GM12864 (cell line): ENCODE data around the gene SLC66A1.

ENCODE experiments used
- DNase-seq: peaks from one replicate; pipeline ENCODE4 v3.0.0-alpha.2; 2011; ENCODE audit warnings: low read depth
- H3K4me3 ChIP-seq: 2 replicates; pipeline ENCODE4 v1.5.1; 2011; ENCODE audit warnings: mild to moderate bottlenecking, low read depth, low read length, control low read depth
- TF ChIP-seq, protein P1 (sequence below): IDR thresholded peaks from 2 replicates; pipeline ENCODE4 v1.5.1; 2011; ENCODE audit warnings: low read depth, mild to moderate bottlenecking, moderate library complexity, low read length, control low read depth, inconsistent platforms; ENCODE audit errors: missing control alignments

Gene SLC66A1

GRCh38 chr1:19308509-19308907 is 3.6 kb upstream of the SLC66A1 start:
- no peak overlapping the region for H3K4me3 ChIP-seq
- no peak for DNase-seq
- TF ChIP-seq, protein P1, sequence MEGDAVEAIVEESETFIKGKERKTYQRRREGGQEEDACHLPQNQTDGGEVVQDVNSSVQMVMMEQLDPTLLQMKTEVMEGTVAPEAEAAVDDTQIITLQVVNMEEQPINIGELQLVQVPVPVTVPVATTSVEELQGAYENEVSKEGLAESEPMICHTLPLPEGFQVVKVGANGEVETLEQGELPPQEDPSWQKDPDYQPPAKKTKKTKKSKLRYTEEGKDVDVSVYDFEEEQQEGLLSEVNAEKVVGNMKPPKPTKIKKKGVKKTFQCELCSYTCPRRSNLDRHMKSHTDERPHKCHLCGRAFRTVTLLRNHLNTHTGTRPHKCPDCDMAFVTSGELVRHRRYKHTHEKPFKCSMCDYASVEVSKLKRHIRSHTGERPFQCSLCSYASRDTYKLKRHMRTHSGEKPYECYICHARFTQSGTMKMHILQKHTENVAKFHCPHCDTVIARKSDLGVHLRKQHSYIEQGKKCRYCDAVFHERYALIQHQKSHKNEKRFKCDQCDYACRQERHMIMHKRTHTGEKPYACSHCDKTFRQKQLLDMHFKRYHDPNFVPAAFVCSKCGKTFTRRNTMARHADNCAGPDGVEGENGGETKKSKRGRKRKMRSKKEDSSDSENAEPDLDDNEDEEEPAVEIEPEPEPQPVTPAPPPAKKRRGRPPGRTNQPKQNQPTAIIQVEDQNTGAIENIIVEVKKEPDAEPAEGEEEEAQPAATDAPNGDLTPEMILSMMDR = no peak

DNA sequence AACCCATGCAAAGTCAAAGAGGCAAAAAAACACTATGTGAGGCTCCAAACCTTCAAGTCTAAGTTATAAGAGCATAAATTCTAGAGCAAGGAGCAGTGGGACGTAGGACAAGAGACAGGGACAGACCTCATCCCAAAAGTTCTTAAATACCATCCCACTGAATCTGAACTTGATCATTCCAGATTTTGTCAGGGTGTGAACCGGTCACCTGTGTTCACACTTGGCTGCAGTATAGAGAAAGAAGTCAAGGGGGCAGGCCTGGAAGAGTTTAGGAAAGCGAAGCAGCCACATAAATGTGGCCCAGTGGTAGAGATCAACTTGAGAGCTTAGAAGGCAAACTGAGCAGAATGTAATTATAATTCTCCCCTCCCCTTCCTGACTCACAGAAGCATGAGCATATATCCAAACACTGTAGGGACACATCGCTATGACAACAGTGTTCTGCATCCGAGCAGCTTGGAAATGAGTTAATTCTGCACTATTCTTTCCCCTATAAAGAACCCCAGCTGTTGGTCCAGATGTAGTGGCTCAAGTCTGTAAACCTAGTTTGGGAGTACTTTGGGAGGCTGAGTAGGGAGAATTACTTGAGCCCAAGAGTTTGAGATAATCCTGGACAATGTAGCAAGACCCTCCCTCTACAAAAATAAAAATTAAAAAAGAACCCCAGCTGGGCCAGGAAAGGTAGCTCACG is 2.9 kb upstream of the SLC66A1 start:
- H3K4me3 ChIP-seq = no peak overlapping the region
- TF ChIP-seq, protein P1 = no peak
- DNase-seq = no peak

DNA sequence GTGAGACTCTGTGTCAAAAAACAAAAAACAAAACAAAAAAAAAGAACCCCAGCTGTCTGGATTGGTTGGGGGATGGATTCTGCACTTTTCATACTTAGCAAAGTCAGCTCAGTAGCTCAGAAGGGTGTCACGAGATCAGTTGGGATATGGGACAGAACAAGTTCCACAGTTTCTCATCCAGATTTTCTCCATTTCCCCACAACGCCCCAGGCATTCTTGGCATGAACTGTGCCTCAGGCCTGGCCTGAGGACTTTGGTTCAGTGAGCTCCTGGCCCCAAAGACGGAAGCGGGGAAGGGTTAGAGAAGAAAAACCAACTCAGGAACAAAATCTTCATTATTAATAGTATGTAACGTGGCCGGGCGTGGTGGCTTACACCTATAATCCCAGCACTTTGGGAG is 2.1 kb upstream of the SLC66A1 start:
- H3K4me3 ChIP-seq = no peak overlapping the region
- TF ChIP-seq, protein P1 = no peak
- DNase-seq = no peak

GRCh38 chr1:19310720-19311502 is 1.2 kb upstream of the SLC66A1 start:
- DNase-seq = no peak
- TF ChIP-seq, protein P1 = no peak

GRCh38 chr1:19311503-19311930 is 609 bp upstream of the SLC66A1 start:
- TF ChIP-seq, protein P1 = no peak
- DNase-seq = no peak
- peak overlapping the region; percentile 88 for H3K4me3 ChIP-seq

More at GRCh38 chr1:19310720-19311502, 1.2 kb upstream of the SLC66A1 start:
- H3K4me3 ChIP-seq = peak overlapping the region; percentile 88

DNA sequence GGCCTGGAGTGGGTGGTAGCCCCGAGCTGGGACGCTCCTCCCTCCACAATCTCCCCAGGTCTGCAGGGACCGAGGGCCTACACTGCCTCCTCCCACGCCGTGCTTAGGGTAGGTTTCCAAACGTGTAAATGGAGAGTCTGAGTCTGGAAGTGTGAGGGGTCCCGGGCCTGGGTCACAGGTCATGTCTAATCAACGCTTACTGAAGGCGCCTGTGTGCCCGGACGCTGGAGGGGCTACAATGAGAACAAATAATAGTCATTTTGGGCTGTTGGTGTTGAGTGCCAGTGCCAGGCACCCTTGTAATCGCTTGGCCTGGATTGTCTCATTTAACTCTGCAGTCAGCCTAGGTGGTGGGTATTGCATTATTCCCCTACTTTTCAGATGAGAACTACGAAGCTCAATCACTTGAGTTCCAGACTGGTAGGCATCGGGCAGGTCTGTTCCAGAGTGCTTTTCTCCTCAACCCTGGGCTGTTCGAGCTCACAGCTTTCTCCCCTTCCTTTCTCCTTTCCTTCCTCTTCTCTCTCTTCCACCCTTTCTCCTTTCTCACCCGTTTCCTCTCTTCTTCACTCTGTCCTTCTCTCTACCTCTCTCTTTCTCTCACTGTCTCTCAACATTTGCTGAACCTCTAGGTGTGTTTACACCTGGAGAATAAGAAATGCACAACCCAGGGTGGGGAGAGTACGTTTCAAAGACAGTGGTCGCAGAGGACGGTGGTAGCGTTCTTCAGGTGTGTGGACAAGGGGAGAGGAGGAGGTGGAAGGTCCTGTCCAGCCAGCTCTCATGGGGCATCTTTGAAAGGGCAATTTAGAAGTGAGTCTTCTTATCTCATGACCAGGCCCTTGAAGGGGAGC is 883 bp downstream of the SLC66A1 start:
- TF ChIP-seq, protein P1 = no peak
- peak overlapping the region; percentile 76 for H3K4me3 ChIP-seq
- DNase-seq = no peak
